Hepatocyte (in vitro differentiated cells): ENCODE measurements around the gene PHKG2.

Experiments used
- CTCF ChIP-seq: fragments of 200-600 bp; sonication (generic); IDR thresholded peaks from 2 replicates; pipeline ENCODE4 v1.5.1; 2016; ENCODE audit warnings: antibody characterized with exemption, mild to moderate bottlenecking; ENCODE audit not compliant: poor library complexity
- EZH2 ChIP-seq: fragments of 200-600 bp; sonication (generic); IDR thresholded peaks from 2 replicates; pipeline ENCODE4 v1.6.1; 2016; ENCODE audit warnings: antibody characterized with exemption, mild to moderate bottlenecking, borderline replicate concordance
- EZH2phosphoT487 ChIP-seq: fragments of 200-600 bp; sonication (generic); IDR thresholded peaks from one replicate; pipeline ENCODE4 v1.6.1; 2018; ENCODE audit warnings: antibody characterized with exemption, mild to moderate bottlenecking, low read depth, moderate library complexity; ENCODE audit not compliant: unreplicated experiment, severe bottlenecking

- TF ChIP-seq CTCF (no peak), EZH2phosphoT487 (no peak), EZH2 (no peak)
Measured at GRCh38 chr16:30746638-30747175, 1.5 kb upstream of the PHKG2 start.
